HG03159 (cell line): Measurements from ENCODE around the gene CTTN.
"Not testable (repeated sequence)": the region's sequence is repeated elsewhere in the genome, so short reads cannot be mapped to it uniquely, and the experiment has no call there.

Experiments used
- ATAC-seq: cut with Tn5 transposase; IDR thresholded peaks from one replicate; pipeline ENCODE4 v1.9.1; 2021; ENCODE audit warnings: mild to moderate bottlenecking, moderate library complexity; ENCODE audit not compliant: unreplicated experiment

Gene CTTN

DNA sequence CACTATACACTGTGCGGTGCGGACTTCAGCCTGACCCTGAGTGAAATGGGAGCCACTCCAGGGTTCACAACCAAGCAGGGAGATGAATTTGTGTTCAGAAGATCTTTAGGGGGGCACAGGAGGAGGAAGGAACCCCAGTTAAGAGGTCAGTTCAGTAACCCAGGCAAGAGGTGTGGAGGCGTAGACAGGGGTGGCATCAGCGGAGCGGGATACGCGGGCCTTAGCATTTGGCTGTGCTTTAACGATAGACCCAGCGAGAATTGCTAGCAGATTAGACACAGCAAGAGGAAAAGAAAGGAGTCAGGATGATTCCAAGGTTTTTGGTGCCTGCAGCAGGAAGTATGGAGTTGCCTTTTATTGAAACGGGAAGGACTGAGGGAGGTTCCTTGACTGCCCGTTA, 46.8 kb downstream of the CTTN start:
- ATAC-seq = no peak

DNA sequence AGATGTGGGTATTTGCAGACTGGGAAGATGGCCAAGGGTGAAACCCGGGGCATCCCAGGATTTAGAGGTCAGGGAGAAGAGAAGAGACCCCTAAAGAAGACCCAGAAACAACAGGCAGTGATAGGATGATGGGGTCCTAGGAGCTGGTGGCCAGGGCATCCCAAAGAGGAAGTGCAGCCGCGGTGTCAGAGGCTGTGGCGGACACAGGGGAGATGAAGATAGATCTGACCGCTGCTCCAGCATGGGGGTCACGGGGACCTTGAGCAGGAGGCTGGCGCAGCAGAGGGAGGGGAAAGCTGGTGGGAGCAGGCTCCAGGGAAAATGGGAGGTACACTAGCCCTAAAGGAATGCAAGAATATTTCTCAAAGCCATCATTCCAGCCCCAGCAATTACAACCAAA, 47.3 kb downstream of the CTTN start:
- no peak for ATAC-seq

DNA sequence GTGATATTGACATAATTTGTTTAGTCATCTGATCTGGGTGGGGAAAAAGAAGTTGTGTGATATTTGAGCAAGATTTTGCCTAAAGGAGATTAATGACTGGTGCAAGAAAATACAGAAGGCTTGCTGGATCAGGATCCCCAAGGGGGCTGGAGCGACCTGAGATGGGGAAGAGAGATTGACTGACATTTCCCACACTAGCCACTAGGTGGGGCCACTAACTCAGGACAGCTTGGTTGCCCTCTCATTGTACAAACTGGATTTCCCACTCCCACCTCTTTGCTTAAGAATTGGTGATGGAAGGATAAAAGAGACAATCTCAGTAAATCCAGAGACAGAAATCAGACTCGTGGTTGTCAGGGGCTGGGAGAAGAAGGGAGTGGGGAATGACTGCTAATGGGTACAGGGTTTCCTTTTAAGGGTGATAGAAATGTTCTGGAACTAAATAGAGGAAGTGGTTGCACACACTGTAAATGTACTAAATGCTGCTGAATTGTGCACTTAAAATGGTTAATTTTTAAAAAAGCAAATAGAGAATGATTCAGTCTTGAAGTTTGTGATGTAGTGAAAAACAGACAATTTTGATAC, 50.7 kb downstream of the CTTN start:
- ATAC-seq = no peak

DNA sequence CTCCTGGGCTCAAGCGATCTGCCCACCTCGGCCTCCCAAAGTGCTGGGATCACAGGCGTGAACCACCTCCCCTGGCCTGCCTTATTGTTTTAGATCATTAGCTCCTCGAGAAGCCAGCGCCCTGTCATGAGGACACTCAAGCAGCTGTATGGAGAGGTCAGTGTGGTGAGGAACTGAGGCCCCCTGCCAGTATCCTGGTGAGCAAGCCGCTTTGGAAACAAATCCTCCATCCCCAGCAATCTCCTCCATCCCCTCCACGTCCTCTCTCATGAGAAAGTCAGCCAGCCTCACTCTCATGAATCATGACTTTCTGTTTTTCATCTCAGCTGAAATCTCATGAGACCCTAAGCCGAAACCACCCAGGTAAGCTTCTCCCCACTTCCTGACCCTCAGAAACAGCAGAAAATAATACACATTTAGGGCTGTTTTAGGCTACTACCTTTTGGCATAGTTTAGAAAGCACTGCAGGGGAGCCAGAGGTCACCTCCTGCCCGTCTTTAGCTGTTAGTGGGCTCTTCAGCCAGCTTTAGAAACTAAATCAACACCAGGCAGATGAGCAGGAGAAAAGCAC, 56.0 kb downstream of the CTTN start:
- ATAC-seq = no peak

DNA sequence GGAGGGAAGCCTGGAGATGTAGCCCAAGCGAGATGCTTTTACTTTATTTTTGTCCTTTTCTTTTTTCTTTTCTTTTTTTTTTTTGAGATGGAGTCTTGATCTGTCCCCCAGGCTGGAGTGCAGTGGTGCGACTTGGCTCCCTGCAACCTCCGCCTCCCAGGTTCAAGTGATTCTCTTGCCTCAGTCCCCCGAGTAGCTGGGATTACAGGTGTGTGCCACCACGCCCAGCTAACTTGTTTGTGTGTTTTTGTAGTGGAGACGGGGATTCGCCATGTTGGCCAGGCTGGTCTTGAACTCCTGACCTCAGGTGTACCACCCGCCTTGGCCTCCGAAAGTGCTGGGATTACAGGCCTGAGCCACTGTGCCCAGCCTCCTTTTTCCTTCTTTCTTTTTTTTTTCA, 56.5 kb downstream of the CTTN start:
- not testable (repeated sequence) for ATAC-seq

DNA sequence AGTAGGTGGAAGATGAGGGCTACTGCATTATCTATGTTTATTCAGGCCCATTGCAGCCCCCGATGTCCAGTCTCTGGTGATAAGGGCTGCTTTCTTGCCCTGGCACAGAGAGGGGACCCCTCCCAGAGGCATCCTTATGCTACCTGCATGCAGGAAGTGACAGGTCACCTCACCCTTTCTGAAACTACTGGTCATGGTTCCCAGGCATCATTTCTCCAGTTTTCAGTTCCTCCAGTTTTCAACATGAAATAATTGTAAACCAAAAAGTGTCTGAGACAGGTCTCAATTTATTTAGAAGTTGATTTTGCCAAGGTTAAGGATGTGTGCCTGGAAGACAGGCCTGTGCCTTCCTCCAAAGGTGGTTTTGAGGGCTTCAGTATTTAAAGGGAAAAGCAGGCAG, 57.0 kb downstream of the CTTN start:
- ATAC-seq = no peak

DNA sequence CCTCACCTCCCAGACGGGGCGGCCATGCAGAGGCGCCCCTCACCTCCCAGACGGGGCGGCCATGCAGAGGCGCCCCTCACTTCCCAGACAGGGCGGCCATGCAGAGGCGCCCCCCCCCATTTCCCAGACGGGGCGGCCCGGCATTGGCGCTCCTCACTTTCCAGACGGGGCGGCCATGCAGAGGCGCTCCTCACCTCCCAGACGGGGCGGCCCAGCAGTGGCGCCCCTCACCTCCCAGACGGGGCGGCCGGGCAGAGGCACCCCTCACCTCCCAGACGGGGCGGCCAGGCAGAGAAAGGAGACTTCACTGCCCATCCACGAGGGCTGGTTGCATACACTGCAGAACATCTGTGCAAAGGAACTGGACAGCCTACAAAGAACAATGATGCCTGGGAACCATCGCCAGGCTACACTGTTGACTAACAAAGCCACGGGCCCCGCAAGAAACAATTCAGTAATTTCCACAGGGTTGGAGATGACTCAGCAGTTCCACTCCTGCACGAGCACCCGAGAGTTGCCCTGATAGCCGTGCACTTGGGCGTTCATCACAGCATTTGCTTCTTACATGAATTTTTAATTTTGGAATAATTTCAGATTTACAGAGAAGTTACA, 58.7 kb downstream of the CTTN start:
- ATAC-seq = no peak

DNA sequence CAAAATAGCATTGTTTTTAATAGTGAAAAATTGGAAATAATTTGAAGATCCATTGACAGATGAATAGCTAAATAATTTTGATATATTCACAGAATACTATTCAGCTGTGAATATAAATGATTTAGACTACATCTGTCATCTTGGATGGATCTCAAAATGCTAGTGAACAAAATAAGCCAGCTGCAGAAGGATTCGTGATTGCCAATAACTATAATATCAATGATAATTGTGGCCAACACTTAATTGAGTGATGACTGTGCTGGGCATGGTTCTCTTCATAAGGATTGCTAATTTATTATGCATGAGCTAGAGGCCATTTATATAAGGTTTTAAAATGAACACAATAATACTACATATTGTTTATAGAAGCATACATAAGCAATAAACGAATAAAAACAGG, 60.4 kb downstream of the CTTN start:
- ATAC-seq = no peak

DNA sequence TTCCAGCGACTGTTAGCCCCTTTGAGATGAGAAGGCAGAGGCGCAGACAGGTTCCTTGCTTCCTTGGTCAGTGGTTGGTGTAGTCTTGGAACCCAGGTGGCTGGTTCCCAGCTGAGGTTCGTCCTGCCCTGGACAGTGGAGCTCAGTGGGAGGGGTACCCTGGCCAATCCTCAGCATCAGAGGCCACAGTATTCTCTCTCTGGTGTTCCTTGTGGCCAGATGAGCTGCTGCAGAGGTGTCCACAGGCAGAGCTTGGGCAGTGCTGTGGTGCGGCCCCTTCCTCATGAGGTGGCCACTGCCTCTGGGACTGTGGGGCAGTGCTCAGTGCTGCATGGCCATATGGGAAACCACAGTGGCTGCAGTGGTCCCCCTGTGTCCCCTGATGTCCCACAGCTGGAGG, 61.8 kb downstream of the CTTN start:
- ATAC-seq = no peak

DNA sequence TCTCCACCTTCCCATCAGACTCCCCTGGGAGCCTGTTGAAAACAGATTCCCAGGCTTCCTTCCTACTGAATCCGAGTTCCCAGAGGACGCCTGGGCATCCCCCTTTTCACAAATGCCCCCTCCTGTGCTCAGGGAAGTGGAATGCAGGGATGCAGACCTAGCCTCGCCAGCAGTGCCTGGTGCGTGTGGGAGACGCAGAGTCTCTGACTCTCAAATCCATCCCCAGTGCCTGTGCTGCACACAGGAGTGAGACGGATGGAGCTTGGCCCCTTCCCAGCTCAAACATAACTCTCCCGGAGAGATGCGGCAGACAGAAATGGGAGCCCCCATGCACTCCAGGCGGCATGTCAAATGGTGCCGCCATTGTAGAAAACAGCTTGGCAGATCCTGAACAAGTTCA, 62.6 kb downstream of the CTTN start:
- ATAC-seq = no peak

DNA sequence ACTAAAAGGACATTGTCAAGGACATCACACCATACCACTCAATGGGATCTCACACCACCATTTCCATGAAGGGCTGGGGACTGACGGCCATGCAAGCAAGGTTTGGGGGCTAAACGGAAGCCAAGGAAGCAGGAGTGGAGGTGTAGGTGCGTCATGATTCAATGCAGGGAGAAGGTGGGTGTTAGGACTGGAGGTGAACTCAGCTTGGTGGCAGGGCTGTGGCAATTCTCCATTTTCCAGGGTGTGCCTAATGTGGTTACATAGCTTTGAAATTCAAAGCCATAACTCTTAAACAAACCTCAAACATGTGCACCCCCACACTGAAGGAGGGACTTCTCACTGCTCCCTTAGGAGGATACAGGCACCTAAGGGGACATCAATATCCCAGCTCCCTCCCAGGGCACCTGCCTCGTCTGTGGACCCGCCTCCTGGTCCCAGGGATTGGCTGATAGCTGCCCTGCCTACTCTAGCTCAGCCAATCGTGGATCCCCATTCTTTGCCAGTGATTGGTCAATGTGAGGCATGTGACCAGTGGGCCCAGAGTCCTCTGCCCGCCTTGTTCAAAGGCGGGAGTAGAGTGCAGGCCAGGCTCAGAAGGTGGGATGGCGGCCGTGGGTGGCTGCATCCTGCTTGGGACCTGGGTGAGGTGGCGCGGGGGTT, 64.6 kb downstream of the CTTN start:
- ATAC-seq = no peak

DNA sequence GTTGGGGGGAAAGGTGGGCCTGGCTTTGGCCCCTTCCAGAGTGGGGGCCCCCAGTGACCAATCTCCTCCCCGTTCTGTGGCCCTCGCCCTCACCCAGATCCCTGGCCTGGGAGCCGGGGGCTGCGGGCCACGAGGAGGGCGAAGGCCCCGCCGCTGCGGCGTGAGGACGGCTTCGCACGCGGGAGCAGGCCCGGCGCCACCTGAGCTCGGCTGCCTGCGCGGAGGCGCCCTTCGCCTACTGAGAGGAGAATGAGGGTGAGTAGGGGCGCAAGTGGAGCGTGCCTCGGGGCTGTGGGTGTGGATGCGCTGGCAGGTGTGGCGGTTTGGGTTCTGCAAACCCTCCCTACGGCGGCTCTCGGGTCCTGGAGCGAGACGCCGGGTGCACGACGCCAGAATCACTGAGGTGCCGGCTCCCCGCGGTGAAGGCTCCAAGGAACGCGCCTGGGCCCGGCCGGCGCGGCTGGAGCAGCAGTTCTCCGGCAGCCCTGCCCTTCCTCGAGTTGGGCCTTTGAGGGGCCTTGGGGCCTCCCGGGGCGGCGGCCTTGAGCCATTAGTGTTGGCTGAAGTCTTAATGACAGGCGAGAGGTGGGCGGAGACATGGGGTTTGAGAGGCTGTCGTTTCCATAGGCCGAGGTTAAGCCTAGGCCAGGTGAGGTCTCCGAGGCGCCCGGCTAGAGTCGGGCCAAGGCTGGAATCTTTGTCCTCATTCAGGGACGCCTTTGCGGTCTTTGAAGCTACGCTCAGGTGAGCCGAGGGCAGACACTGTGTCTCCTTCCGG, 65.3 kb downstream of the CTTN start:
- no peak for ATAC-seq

DNA sequence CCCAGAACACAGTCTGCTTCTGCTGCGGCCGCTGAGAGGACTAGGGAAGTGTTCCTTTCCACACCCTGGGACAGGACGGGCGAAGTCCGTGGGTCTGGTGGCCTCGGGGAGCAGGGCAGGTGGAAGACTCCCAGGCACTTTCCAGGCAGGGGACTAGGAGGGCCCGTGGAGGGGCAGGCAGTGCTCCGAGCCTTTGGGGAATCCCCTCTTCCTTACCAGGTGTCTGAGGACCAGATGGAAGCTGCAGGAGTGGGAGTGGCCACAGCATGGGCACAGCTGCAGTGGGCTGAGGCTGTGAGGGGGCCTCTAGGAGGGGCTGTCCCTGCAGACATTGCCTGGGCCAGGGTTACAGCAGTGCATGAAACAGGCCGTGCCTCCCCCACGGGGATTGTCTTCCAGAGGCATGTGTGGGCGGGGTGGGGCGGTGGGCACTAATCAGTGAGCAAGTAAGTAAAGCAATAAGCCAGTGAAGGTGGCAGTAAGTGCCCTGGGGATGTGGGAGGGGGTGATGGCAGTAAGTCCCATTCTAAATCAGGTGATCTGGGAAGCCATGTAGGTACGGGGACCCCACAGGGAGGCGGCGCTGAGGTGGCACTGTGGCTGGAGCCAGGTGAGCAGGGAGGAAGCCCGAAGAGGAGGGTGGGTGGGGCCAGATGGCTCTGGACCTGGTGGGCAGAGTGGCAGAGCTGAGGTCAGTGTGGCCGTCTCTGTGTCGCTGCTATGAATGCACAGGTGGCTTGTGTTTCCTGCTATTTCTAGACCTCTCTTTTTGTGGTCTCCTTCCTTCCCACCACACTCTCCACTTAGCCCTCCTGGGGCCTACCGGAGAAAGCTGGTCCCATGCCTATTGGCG, 66.4 kb downstream of the CTTN start:
- no peak for ATAC-seq

DNA sequence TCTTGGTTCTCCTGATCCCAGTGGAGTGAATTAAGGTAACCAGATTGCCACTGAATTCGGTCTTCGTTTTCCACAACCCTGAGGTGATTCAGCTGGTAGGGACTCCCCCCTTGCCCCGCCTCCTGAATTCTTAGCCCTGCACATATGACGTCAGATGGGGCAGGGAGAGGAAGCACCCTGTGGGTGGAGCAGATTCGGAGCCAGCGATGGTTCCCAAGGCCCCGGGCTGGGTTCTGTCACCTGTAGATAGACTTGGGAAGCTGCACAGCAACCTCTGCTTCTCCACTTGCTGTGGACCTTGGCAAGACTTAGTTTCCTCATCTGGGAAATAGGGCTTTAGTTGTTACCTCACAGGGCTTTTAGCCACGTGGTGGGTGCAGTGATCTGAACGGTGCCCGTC, 67.8 kb downstream of the CTTN start:
- no peak for ATAC-seq

DNA sequence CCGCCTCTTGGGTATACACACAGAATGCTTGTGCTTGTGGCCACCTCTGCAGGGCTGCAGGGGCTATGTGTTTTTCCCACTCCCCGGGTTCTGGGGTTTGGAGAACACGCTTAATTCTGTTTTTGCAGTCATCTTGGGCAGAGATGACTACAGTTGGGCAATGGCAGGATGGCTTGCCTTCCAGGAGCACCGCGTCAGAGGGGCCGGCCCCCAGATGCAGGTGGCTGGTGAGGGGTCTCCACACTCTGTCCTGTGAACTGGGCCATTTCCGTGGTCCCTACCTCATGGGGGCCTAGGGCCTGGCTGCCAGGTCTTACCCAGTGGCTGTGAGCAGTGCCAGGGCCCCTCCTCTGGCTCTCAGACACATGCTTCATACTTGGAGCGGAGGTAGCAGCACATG, 68.3 kb downstream of the CTTN start:
- ATAC-seq = no peak

DNA sequence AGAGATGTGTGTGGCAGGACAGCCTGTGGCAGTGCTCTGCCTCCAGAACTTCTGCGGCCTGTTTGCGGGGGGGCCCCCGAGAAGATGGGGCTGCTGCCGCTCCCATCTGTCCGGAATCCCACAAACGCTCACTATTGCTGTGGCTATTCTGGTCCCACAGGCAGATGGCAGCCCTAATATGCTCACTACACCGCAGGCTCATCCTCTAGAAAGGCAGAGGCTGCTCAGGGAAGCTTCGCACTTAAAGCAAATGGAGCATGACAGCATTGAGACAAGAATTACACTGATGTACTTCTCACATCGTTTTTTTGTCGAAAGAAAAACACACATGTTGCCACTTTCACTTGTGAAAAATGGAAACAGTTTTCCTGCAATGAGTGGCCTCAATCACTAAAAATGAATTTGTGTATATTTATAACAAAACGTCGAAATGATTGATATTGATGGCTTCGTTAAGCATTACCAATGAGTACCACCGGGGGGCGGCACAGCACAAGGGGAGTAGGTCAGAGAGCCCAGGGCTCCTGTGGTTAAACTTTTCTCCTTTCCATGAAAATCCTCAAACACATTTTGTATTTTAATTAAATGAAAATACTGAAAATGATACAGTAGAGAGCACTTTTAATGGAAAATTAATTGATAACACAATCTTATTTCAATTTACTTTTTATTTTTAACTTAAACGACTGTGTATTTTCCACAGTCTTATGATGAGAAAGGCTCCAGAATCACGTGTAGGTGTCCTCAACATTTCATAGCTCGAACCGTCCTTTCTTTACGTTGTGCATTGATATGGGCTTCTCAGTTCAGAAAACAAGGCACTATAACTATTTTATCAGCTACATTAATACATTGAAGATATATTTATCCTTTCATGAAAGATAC, 69.1 kb downstream of the CTTN start:
- ATAC-seq = no peak

DNA sequence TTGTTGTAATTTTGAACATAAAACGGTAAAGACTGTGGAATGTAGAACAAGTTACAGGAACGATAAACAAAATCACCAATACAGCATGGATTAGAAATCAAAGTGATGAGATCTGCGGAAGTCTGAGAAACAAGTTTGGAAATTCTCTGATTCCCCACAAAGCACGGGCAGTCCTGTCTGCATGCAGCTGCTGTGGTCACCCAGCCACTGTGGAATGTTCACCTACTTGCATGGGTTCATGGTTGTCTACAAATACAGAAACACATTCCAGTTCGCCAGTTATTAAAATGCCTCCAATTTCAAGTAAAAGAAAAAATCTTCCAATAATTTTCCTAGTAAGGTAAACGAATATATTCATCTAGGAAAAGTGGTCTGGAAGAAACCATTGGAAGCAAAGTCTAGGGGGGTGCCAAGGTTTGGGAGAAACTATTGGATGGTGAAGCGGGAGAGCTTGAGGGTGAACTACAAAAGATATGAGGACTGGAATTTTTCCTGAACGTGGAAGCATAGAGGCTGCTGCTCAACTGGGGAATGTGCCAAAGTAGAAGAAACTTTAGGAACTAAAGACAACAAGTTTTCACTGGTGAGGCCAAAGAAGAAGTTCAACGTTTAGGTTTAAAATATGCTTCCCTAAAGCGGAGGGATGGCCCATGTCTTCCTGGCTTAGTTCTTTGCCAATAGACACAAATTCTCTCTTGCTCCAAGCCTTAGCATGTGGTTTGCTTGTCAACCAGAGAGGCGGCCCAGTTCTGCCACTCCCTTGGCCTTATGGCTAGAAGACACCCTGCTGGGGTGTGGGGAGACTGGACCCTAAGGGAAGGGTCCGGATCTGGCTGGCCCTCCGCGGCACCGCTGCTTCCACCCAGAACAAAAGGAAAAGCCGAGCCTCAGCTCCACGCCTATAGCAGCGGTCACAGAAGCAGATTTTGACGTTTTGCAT, 70.2 kb downstream of the CTTN start:
- no peak for ATAC-seq

DNA sequence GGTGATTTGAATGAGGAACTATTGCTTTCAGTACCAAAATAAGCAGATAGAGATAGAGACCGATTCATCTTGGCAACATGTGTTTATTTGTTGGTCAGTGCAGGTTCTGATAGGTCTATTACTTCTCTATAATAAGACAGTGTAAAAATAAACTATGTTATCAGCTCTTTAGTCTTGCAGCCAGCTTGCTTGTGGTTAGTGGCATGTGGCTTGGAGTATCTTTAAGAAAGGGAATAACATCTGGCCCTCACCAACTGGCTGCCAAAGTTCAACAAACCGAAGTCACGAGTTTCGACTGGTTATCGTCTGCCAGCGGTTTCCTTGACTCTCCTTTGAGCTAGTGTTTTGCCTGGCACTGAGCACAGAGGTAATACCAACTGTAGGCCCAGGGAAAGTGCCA, 71.8 kb downstream of the CTTN start:
- peak; percentile 62 for ATAC-seq

DNA sequence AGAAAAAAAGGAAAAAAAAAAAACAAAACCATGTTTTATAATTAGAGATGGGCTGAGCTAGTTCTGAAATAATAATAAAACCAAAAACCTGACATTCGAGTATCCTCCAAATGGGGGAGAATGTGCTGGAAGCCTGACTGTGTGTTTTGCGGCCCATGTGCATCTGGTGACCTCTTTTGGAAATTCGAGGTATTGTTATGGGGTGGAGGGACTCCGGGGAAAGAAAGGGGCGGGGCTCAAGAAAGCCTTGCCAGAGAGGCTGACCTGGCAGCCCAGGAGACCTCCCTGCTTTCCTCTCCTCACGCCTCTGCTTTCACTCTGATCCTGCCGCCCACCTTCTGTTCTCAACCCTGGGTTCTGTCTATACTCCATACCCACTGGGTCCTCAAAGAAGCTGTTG, 72.9 kb downstream of the CTTN start:
- ATAC-seq = no peak
